ENCODE data around the gene LY6G6C. TPM values are rescaled to one million over a fixed set of nuclear protein-coding genes. Genes with fewer than 3 reads are reported as not detected.

The LY6G6C gene
- total and polyA plus RNA-seq, 7 donors, result 0.07 to 1.2 (median 1.2) TPM; not detected in 4

- Histone ChIP-seq H3K36me3 (peaks cover 0 to 32% (median 10%) of the 10 kb centered on the region in 4 donors), H3K27ac (peak overlapping the region; percentile 94 to 99 (median 97)), H3K9me3 (no peaks in the 10 kb centered on the region), H3K4me3 (peak overlapping the region; percentile 66 to 92 (median 80)), H3K4me1 (peaks cover 0 to 36% (median 22%) of the 10 kb centered on the region in 4 donors), H3K27me3 (no peaks in the 10 kb centered on the region)
- 0% methylated on average over 10 of the region's 10 CpGs for WGBS, 2 donors
- DNase-seq, result no peak
- TF ChIP-seq POLR2AphosphoS5 (IDR thresholded peaks at IDR 0.05) (no peak), CTCF (IDR thresholded peaks at IDR 0.05) (no peak), POLR2A (IDR thresholded peaks at IDR 0.05) (no peak)
- intact Hi-C loops (cut with DNase I), result loop anchor here (10.0 kb wide), 1 partner anchor 158 kb away; the partner anchor contains the start of genes ATP6V1G2, DDX39B and NFKBIL1
These were observed 19.1 kb downstream of the LY6G6C start for GRCh38 chr6:31702405-31702818.

- intact Hi-C loops (cut with DNase I), result loop anchor here (10.0 kb wide), 1 partner anchor 157 kb away; the partner anchor contains the start of genes ATP6V1G2, DDX39B and NFKBIL1
- Histone ChIP-seq H3K4me3 (peak overlapping the region; percentile 66 to 92 (median 80)), H3K27me3 (no peaks in the 10 kb centered on the region), H3K27ac (peak overlapping the region; percentile 94 to 99 (median 97)), H3K36me3 (peaks cover 0 to 38% (median 13%) of the 10 kb centered on the region in 4 donors), H3K9me3 (no peaks in the 10 kb centered on the region), H3K4me1 (peaks cover 0 to 36% (median 22%) of the 10 kb centered on the region in 4 donors)
- no peak for DNase-seq
- 24 to 30% methylated on average over 7 of the region's 7 CpGs for WGBS, 2 donors
- TF ChIP-seq POLR2AphosphoS5 (IDR thresholded peaks at IDR 0.05), result no peak
These were observed 19.7 kb downstream of the LY6G6C start for GRCh38 chr6:31701666-31702404.

- Histone ChIP-seq H3K27ac (peak overlapping the region in 1 of 4 donors; percentile 94), H3K27me3 (no peaks in the 10 kb centered on the region), H3K4me3 (no peak overlapping the region), H3K36me3 (peaks cover 0 to 47% (median 20%) of the 10 kb centered on the region in 4 donors), H3K4me1 (peaks cover 0 to 36% (median 22%) of the 10 kb centered on the region in 4 donors), H3K9me3 (no peaks in the 10 kb centered on the region)
- TF ChIP-seq POLR2AphosphoS5 (IDR thresholded peaks at IDR 0.05) (no peak), POLR2A (IDR thresholded peaks at IDR 0.05) (no peak)
- DNase-seq, result no peak
- intact Hi-C loops (cut with DNase I), result loop anchor here (10.0 kb wide), 1 partner anchor 156 kb away; the partner anchor contains the start of genes ATP6V1G2, DDX39B and NFKBIL1
- 49 to 73% methylated on average over 5 of the region's 5 CpGs for WGBS, 2 donors
These were observed 20.7 kb downstream of the LY6G6C start for GRCh38 chr6:31700740-31701401.

GRCh38 chr6:31697555-31697954 lies 24.0 kb downstream of the LY6G6C start:
- intact Hi-C loops (cut with DNase I), result no loop called here
- Histone ChIP-seq H3K27me3 (no peaks in the 10 kb centered on the region), H3K4me1 (peaks cover 0 to 29% (median 19%) of the 10 kb centered on the region in 4 donors), H3K36me3 (peaks cover 20 to 80% (median 46%) of the 10 kb centered on the region in 4 donors), H3K4me3 (no peak overlapping the region), H3K27ac (no peak overlapping the region), H3K9me3 (no peaks in the 10 kb centered on the region)
- TF ChIP-seq CTCF (IDR thresholded peaks at IDR 0.05), result no peak
- TF ChIP-seq POLR2A (IDR thresholded peaks at IDR 0.05), result no peak
- TF ChIP-seq POLR2AphosphoS5 (IDR thresholded peaks at IDR 0.05), result no peak
- no peak for TF ChIP-seq EP300 (IDR thresholded peaks at IDR 0.05)
- 61 to 62% methylated on average over 3 of the region's 3 CpGs for WGBS, 2 donors
- no peak for DNase-seq

GRCh38 chr6:31693535-31693934 lies 28.0 kb downstream of the LY6G6C start:
- intact Hi-C loops (cut with DNase I), result no loop called here
- peaks cover 48 to 97% (median 74%) of the 10 kb centered on the region in 4 donors for H3K36me3 ChIP-seq
- TF ChIP-seq CTCF (IDR thresholded peaks at IDR 0.05) (no peak), POLR2AphosphoS5 (IDR thresholded peaks at IDR 0.05) (no peak), EP300 (IDR thresholded peaks at IDR 0.05) (no peak), POLR2A (IDR thresholded peaks at IDR 0.05) (no peak)
- H3K27me3 ChIP-seq, result no peaks in the 10 kb centered on the region
- H3K4me3 ChIP-seq, result no peak overlapping the region
- no peak for DNase-seq
- H3K27ac ChIP-seq, result no peak overlapping the region
- WGBS, 2 donors, result 93% methylated on average over 6 of the region's 6 CpGs
- H3K9me3 ChIP-seq, result no peaks in the 10 kb centered on the region
- no peaks in the 10 kb centered on the region for H3K4me1 ChIP-seq

Measured in sigmoid colon (tissue), 7 donors.